CD4-positive, alpha-beta T cell treated with Interferon gamma for 1 hour (primary cell): ENCODE data around the gene LYSMD3.

ENCODE experiments used
- DNase-seq: peaks from one replicate; pipeline ENCODE4 v3.0.0-alpha.2; 2020

LYSMD3 gene

GRCh38 chr5:90546216-90546837 lies 16.9 kb upstream of the LYSMD3 start:
- no peak for DNase-seq

- no peak for DNase-seq
Measured at GRCh38 chr5:90545511-90545910, 16.1 kb upstream of the LYSMD3 start.

GRCh38 chr5:90542827-90543519 lies 13.6 kb upstream of the LYSMD3 start:
- DNase-seq: no peak

- DNase-seq: no peak
Measured at GRCh38 chr5:90534922-90535321, 5.5 kb upstream of the LYSMD3 start.

- DNase-seq: no peak
Measured at GRCh38 chr5:90533794-90534193, 4.4 kb upstream of the LYSMD3 start.

- DNase-seq: no peak
Measured at GRCh38 chr5:90530736-90531487, 1.5 kb upstream of the LYSMD3 start.

GRCh38 chr5:90529939-90530677 lies 724 bp upstream of the LYSMD3 start:
- peak; percentile 62 for DNase-seq

- peak; percentile 37 for DNase-seq
Measured at GRCh38 chr5:90528601-90529193, 687 bp downstream of the LYSMD3 start.

- no peak for DNase-seq
Measured at GRCh38 chr5:90519081-90519480, 10.3 kb downstream of the LYSMD3 start.

GRCh38 chr5:90518661-90519060 lies 10.7 kb downstream of the LYSMD3 start:
- DNase-seq: no peak

- no peak for DNase-seq
Measured at GRCh38 chr5:90514520-90514919, 14.9 kb downstream of the LYSMD3 start.

- no peak for DNase-seq
Measured at GRCh38 chr5:90510438-90510837, 18.9 kb downstream of the LYSMD3 start.

GRCh38 chr5:90506221-90506620 lies 23.2 kb downstream of the LYSMD3 start:
- DNase-seq: no peak

GRCh38 chr5:90504743-90505142 lies 24.6 kb downstream of the LYSMD3 start:
- DNase-seq: no peak

- DNase-seq: no peak
Measured at GRCh38 chr5:90503596-90503995, 25.8 kb downstream of the LYSMD3 start.

GRCh38 chr5:90495146-90495545 lies 34.2 kb downstream of the LYSMD3 start:
- no peak for DNase-seq

- DNase-seq: no peak
Measured at GRCh38 chr5:90494043-90494442, 35.3 kb downstream of the LYSMD3 start.

GRCh38 chr5:90488791-90489190 lies 40.6 kb downstream of the LYSMD3 start:
- no peak for DNase-seq

GRCh38 chr5:90484540-90484939 lies 44.8 kb downstream of the LYSMD3 start:
- DNase-seq: no peak

GRCh38 chr5:90483206-90483605 lies 46.2 kb downstream of the LYSMD3 start:
- DNase-seq: no peak

GRCh38 chr5:90480699-90481098 lies 48.7 kb downstream of the LYSMD3 start:
- no peak for DNase-seq

- no peak for DNase-seq
Measured at GRCh38 chr5:90479611-90480385, 49.6 kb downstream of the LYSMD3 start.
